ENCODE data around the gene CELA2B. TPM values are rescaled to one million over a fixed set of nuclear protein-coding genes. Genes with fewer than 3 reads are reported as not detected.

Gene CELA2B
- total and polyA plus RNA-seq, 2 of the 8 experiments (the other 6 are each of a cell fraction or from before 2014, with no cell fraction given), result not detected

- TF ChIP-seq JUN (IDR thresholded peaks at IDR 0.05; ENCODE audit: low read depth, low read length) (no peak), RFX5 (IDR thresholded peaks at IDR 0.05; ENCODE audit: borderline replicate concordance, low read depth, low read length) (no peak), SIRT6 (IDR thresholded peaks at IDR 0.05; ENCODE audit: low read length) (no peak)
These were observed 18.0 kb downstream of the CELA2B start (continued) for GRCh38 chr1:15493869-15494390.

All from H1 (cell line).